Muscle layer of duodenum (tissue), 2 donors: ENCODE measurements around the gene AHDC1.

Source experiments
- H3K27ac ChIP-seq: one replicate; pipeline ENCODE4 v1.7.0; 2013; ENCODE audit warnings: mild to moderate bottlenecking, low read length
- H3K27me3 ChIP-seq: one replicate; pipeline ENCODE4 v1.7.0; 2013; ENCODE audit warnings: low read depth, mild to moderate bottlenecking, control low read depth, low read length
- H3K36me3 ChIP-seq, 2 donors: one replicate each; pipeline ENCODE4 v1.7.0; 2013; ENCODE audit warnings: low read length in 2 of 2, control low read depth in 1 of 2, mild to moderate bottlenecking in 1 of 2; ENCODE audit not compliant: insufficient read depth in 2 of 2, control insufficient read depth in 1 of 2
- H3K4me1 ChIP-seq, 2 donors: one replicate each; pipeline ENCODE4 v1.7.0; 2013; ENCODE audit warnings: low read length in 2 of 2, mild to moderate bottlenecking in 2 of 2, control low read depth in 1 of 2, moderate library complexity in 1 of 2; ENCODE audit not compliant: insufficient read depth in 2 of 2, control insufficient read depth in 1 of 2
- H3K4me3 ChIP-seq, 2 donors: one replicate each; pipeline ENCODE4 v1.7.0; 2013; ENCODE audit warnings: low read length in 2 of 2, low read depth in 1 of 2, mild to moderate bottlenecking in 1 of 2
- H3K9me3 ChIP-seq, 2 donors: one replicate each; pipeline ENCODE4 v1.7.0; 2013; ENCODE audit warnings: low read length in 2 of 2, control low read depth in 1 of 2, mild to moderate bottlenecking in 1 of 2; ENCODE audit not compliant: control insufficient read depth in 1 of 2
- donor health status: healthy.

The AHDC1 gene

GRCh38 chr1:27487966-27488884 lies 115.7 kb downstream of the AHDC1 start:
- no peaks in the 10 kb centered on the region for H3K36me3 ChIP-seq
- H3K27ac ChIP-seq: peak overlapping the region; percentile 98
- H3K4me1 ChIP-seq: peaks cover 24 to 50% of the 10 kb centered on the region in 2 donors
- H3K9me3 ChIP-seq: no peaks in the 10 kb centered on the region
- H3K4me3 ChIP-seq: peak overlapping the region; percentile 96 to 97
- H3K27me3 ChIP-seq: no peaks in the 10 kb centered on the region

- Histone ChIP-seq H3K27ac (no peak overlapping the region), H3K4me1 (peaks cover 16 to 47% of the 10 kb centered on the region in 2 donors), H3K4me3 (no peak overlapping the region), H3K27me3 (no peaks in the 10 kb centered on the region), H3K36me3 (no peaks in the 10 kb centered on the region), H3K9me3 (no peaks in the 10 kb centered on the region)
Measured at GRCh38 chr1:27485363-27485762, 118.6 kb downstream of the AHDC1 start.
